ENCODE measurements around the gene GRAP2.

The GRAP2 gene

DNA sequence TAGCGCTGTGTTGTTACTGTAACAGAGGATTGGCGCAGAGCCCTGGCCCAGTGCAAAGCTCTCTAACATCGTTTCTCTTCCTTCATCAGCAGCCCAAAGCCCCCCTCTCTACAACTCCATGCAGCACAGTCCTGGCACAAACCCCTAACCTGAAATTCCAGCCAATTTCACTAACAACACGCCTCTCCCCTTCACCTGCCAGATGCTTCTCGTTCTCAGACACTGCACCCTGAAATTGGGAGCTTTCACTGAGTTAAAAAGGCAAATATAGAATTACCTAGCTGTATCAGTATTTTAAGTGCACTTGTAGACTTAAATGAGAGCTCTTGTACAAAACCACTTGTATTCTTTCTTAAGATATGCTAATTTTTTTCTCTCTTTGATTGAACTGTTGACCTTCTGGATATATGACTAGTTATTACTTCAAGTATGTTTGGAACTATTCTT, 16.3 kb downstream of the GRAP2 start:
- TF ChIP-seq, protein P1, sequence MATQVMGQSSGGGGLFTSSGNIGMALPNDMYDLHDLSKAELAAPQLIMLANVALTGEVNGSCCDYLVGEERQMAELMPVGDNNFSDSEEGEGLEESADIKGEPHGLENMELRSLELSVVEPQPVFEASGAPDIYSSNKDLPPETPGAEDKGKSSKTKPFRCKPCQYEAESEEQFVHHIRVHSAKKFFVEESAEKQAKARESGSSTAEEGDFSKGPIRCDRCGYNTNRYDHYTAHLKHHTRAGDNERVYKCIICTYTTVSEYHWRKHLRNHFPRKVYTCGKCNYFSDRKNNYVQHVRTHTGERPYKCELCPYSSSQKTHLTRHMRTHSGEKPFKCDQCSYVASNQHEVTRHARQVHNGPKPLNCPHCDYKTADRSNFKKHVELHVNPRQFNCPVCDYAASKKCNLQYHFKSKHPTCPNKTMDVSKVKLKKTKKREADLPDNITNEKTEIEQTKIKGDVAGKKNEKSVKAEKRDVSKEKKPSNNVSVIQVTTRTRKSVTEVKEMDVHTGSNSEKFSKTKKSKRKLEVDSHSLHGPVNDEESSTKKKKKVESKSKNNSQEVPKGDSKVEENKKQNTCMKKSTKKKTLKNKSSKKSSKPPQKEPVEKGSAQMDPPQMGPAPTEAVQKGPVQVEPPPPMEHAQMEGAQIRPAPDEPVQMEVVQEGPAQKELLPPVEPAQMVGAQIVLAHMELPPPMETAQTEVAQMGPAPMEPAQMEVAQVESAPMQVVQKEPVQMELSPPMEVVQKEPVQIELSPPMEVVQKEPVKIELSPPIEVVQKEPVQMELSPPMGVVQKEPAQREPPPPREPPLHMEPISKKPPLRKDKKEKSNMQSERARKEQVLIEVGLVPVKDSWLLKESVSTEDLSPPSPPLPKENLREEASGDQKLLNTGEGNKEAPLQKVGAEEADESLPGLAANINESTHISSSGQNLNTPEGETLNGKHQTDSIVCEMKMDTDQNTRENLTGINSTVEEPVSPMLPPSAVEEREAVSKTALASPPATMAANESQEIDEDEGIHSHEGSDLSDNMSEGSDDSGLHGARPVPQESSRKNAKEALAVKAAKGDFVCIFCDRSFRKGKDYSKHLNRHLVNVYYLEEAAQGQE (IDR thresholded peaks at IDR 0.05; ENCODE audit: low read depth): no peak
- TF ChIP-seq EGR1 (IDR thresholded peaks at IDR 0.05) (no peak), TAF1 (IDR thresholded peaks at IDR 0.05; ENCODE audit: low read depth) (no peak), CEBPB (IDR thresholded peaks at IDR 0.05) (no peak), EP300 (IDR thresholded peaks at IDR 0.05; ENCODE audit: borderline replicate concordance) (no peak), FOXM1 (IDR thresholded peaks at IDR 0.05; ENCODE audit: borderline replicate concordance, low read depth) (no peak), CREB1 (IDR thresholded peaks at IDR 0.05; ENCODE audit: low read depth) (no peak), YY1 (IDR thresholded peaks at IDR 0.05; ENCODE audit: low read depth) (no peak), ZBTB7A (IDR thresholded peaks at IDR 0.05; ENCODE audit: low read depth) (no peak), NFIC (IDR thresholded peaks at IDR 0.05) (no peak), RAD21 (IDR thresholded peaks at IDR 0.05; ENCODE audit: low read depth) (no peak)
- TF ChIP-seq, protein P2, sequence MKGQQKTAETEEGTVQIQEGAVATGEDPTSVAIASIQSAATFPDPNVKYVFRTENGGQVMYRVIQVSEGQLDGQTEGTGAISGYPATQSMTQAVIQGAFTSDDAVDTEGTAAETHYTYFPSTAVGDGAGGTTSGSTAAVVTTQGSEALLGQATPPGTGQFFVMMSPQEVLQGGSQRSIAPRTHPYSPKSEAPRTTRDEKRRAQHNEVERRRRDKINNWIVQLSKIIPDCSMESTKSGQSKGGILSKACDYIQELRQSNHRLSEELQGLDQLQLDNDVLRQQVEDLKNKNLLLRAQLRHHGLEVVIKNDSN (IDR thresholded peaks at IDR 0.05): no peak
- TF ChIP-seq, protein P3, sequence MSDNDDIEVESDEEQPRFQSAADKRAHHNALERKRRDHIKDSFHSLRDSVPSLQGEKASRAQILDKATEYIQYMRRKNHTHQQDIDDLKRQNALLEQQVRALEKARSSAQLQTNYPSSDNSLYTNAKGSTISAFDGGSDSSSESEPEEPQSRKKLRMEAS (IDR thresholded peaks at IDR 0.05): no peak

DNA sequence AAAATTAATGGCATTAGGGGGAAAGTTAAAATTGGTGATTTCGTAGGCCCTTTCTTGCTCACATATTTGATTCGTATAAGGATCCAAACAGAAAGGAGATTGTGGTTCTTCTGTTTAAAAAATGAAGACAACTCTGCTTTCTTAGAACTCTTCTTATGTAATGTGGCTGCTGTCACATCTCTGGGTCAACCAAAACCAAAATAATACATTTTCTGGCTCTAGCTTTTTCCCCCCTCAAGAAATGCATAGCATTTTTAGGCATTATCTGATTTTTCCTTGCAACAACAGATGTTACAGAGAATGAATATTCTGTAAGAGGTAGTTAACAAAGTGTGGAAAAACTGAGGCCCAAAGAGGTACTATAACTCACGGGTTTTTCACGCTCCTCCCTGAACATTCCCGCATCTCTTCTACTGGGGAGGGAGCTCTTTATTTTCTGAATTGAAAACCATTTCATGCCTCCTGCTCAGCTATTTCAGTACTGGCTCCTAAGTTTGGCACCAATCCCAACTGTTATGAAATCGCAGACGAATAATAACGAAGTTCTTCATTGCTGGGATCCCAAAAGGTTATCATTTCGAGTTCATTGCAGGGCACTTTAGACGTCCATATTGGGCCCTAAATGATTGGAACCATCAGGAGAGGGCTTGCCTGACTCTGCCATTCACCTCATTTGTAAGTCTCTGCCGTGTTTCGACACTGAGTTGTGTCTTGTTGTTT, 17.1 kb downstream of the GRAP2 start:
- TF ChIP-seq, protein P2 (IDR thresholded peaks at IDR 0.05): no peak
- no peak for TF ChIP-seq EGR1 (IDR thresholded peaks at IDR 0.05)

DNA sequence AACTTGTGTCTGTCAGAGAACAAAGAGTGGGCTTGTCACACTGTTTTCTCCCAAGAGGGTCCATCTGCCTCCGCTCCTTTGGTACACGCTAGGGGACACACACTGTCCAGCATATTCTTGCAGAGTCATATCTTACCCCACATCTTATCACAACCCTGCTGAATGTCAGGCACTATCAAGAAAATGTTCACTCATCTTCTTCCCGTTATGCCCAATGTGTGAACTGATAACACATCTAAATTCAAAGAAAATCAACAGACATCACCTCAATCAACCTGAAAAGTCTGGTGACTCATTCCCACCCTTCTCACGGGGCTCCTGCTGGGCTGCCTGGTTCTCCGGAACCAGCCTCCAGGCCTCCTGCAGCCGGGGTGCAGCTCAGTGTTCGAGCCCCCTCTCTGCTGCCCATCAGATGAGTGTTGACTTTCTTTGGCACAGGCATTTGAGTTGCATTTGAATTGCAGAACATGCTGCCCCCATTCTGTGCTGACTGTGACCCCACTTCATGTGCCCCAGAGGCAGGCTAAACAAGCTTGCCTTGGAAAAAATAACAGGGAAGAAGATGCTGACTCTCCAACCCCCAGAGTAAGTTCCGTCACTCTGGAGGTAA, 19.4 kb downstream of the GRAP2 start:
- TF ChIP-seq NFIC (IDR thresholded peaks at IDR 0.05): no peak
- no peak for TF ChIP-seq TEAD4 (IDR thresholded peaks at IDR 0.05)
- TF ChIP-seq, protein P1 (IDR thresholded peaks at IDR 0.05; ENCODE audit: low read depth): no peak

DNA sequence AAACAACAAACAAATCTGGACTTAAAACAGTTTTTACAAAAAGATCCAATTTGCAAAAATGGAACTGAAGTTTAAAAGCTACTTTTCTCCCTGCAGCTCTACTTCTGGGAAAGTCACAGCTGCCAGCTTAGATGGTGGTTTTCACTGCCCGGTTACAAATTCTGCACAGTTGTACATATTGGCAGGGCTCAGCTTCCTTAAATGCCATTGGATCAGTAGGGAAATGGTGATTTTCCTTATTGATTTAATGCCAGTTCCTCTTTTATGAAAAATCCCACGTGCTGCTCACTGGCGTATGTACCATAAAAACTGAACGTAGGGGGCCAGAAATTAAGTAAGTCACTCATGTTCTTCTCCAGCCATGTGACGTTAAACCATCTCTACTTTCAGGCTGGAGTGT, 22.8 kb downstream of the GRAP2 start:
- TF ChIP-seq TEAD4 (IDR thresholded peaks at IDR 0.05): no peak

DNA sequence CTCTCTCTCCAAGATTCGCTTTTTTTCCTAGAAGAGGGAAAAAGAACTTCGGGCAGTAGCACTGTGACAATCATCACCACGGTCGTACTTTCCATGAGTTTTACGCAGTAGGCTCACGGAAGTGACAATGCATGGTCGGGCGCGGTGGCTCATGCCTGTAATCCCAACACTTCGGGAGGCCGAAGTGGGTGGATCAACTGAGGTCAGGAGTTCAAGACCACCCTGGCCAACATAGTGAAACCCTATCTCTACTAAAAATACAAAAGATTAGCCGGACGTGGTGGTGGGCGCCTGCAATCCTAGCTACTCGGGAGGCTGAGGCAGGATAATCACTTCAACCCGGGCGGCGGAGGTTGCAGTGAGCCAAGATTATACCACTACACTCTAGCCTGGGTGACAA, 23.4 kb downstream of the GRAP2 start:
- TF ChIP-seq CEBPB (IDR thresholded peaks at IDR 0.05) (no peak), ZBTB7A (IDR thresholded peaks at IDR 0.05; ENCODE audit: low read depth) (no peak), EP300 (IDR thresholded peaks at IDR 0.05; ENCODE audit: borderline replicate concordance) (no peak), TCF12 (IDR thresholded peaks at IDR 0.05; ENCODE audit: low read depth) (no peak), YY1 (IDR thresholded peaks at IDR 0.05; ENCODE audit: low read depth) (no peak), RAD21 (IDR thresholded peaks at IDR 0.05; ENCODE audit: low read depth) (no peak), TAF1 (IDR thresholded peaks at IDR 0.05; ENCODE audit: low read depth) (no peak), FOXM1 (IDR thresholded peaks at IDR 0.05; ENCODE audit: borderline replicate concordance, low read depth) (no peak), TEAD4 (IDR thresholded peaks at IDR 0.05) (no peak), EGR1 (IDR thresholded peaks at IDR 0.05) (no peak), NFIC (IDR thresholded peaks at IDR 0.05) (no peak), CREB1 (IDR thresholded peaks at IDR 0.05; ENCODE audit: low read depth) (no peak)
- TF ChIP-seq, protein P2 (IDR thresholded peaks at IDR 0.05): no peak
- TF ChIP-seq, protein P3 (IDR thresholded peaks at IDR 0.05): no peak
- TF ChIP-seq, protein P1 (IDR thresholded peaks at IDR 0.05; ENCODE audit: low read depth): no peak
